GM18526 (cell line): ENCODE measurements around the gene MTRF1L.

Source experiments
- POLR2A ChIP-seq: IDR thresholded peaks from 3 replicates; pipeline ENCODE4 v1.6.1; 2011; ENCODE audit not compliant: insufficient read length; ENCODE audit errors: extremely low read depth

The MTRF1L gene

GRCh38 chr6:152950240-152950639 is 52.3 kb downstream of the MTRF1L start:
- no peak for TF ChIP-seq POLR2A

- TF ChIP-seq POLR2A, result no peak
Measured at GRCh38 chr6:152948150-152948768, 54.2 kb downstream of the MTRF1L start.

- TF ChIP-seq POLR2A, result no peak
Measured at GRCh38 chr6:152946995-152947394, 55.5 kb downstream of the MTRF1L start.

- no peak for TF ChIP-seq POLR2A
Measured at GRCh38 chr6:152946484-152946883, 56.0 kb downstream of the MTRF1L start.

GRCh38 chr6:152943260-152943897 is 59.1 kb downstream of the MTRF1L start:
- TF ChIP-seq POLR2A, result no peak

- TF ChIP-seq POLR2A, result no peak
Measured at GRCh38 chr6:152942319-152942869, 60.1 kb downstream of the MTRF1L start.

GRCh38 chr6:152941746-152942145 is 60.8 kb downstream of the MTRF1L start:
- TF ChIP-seq POLR2A, result no peak
